Glomerular endothelial cell (primary cell): Measurements from ENCODE around the gene AKR7A2. TPM values are rescaled to one million over a fixed set of nuclear protein-coding genes. Genes with fewer than 3 reads are reported as not detected.

Experiments
- DNase-seq: peaks from one replicate; pipeline ENCODE4 v3.0.0-alpha.2; 2011; ENCODE audit warnings: low read depth, low spot score; ENCODE audit errors: extremely low read depth
- total RNA-seq: library from RNA; depleted of rRNA; stranded (reverse); fragments of >200 nt; gene quantifications from 2 replicates; pipeline ENCODE4 v1.2.3, GENCODE V29; 2015

Gene AKR7A2
- total RNA-seq, 1 donor from 2014 or later = 100.0 TPM

- no peak for DNase-seq
Observed at GRCh38 chr1:19343617-19344350, 31.8 kb upstream of the AKR7A2 start.

- DNase-seq = no peak
Observed at GRCh38 chr1:19342894-19343616, 31.1 kb upstream of the AKR7A2 start.

GRCh38 chr1:19342062-19342750 lies 30.3 kb upstream of the AKR7A2 start:
- DNase-seq = no peak

GRCh38 chr1:19341201-19342061 lies 29.5 kb upstream of the AKR7A2 start:
- peak; percentile 41 for DNase-seq

GRCh38 chr1:19340387-19340937 lies 28.5 kb upstream of the AKR7A2 start:
- no peak for DNase-seq

- DNase-seq = no peak
Observed at GRCh38 chr1:19339214-19339861, 27.4 kb upstream of the AKR7A2 start.

- no peak for DNase-seq
Observed at GRCh38 chr1:19338323-19338762, 26.4 kb upstream of the AKR7A2 start.

GRCh38 chr1:19337289-19337688 lies 25.3 kb upstream of the AKR7A2 start:
- DNase-seq = no peak

GRCh38 chr1:19336543-19336942 lies 24.6 kb upstream of the AKR7A2 start:
- no peak for DNase-seq

- no peak for DNase-seq
Observed at GRCh38 chr1:19333587-19334354, 21.8 kb upstream of the AKR7A2 start.

GRCh38 chr1:19332832-19333231 lies 20.9 kb upstream of the AKR7A2 start:
- no peak for DNase-seq

- no peak for DNase-seq
Observed at GRCh38 chr1:19331262-19331878, 19.4 kb upstream of the AKR7A2 start.

- no peak for DNase-seq
Observed at GRCh38 chr1:19330449-19331135, 18.6 kb upstream of the AKR7A2 start.

GRCh38 chr1:19329611-19330010 lies 17.7 kb upstream of the AKR7A2 start:
- DNase-seq = no peak

- no peak for DNase-seq
Observed at GRCh38 chr1:19329188-19329587, 17.2 kb upstream of the AKR7A2 start.

GRCh38 chr1:19328486-19328885 lies 16.5 kb upstream of the AKR7A2 start:
- no peak for DNase-seq

GRCh38 chr1:19327736-19328135 lies 15.8 kb upstream of the AKR7A2 start:
- no peak for DNase-seq

GRCh38 chr1:19327301-19327700 lies 15.4 kb upstream of the AKR7A2 start:
- no peak for DNase-seq
